Nephron progenitor cell (in vitro differentiated cells): Measurements from ENCODE around the gene CDK6.

Experiments used
- DNase-seq: peaks from one replicate; pipeline ENCODE4 v3.0.0; 2021
- H3K27ac Mint-ChIP-seq: 2 replicates; pipeline ENCODE4 v1.8.0; 2021; ENCODE audit warnings: mild to moderate bottlenecking, moderate library complexity, mixed read lengths
- H3K27me3 Mint-ChIP-seq: 2 replicates; pipeline ENCODE4 v1.8.0; 2021; ENCODE audit warnings: mild to moderate bottlenecking, low read depth, mixed read lengths; ENCODE audit not compliant: poor library complexity
- H3K36me3 Mint-ChIP-seq: 2 replicates; pipeline ENCODE4 v1.8.0; 2021; ENCODE audit warnings: low read depth, mixed read lengths
- H3K4me1 Mint-ChIP-seq: 2 replicates; pipeline ENCODE4 v1.8.0; 2021; ENCODE audit warnings: mixed read lengths
- H3K4me3 Mint-ChIP-seq: 2 replicates; pipeline ENCODE4 v1.8.0; 2021; ENCODE audit warnings: mild to moderate bottlenecking, moderate library complexity, mixed read lengths
- H3K9me3 Mint-ChIP-seq: 2 replicates; pipeline ENCODE4 v1.8.0; 2021; ENCODE audit warnings: mild to moderate bottlenecking, moderate library complexity, mixed read lengths
- TF ChIP-seq, protein P1 (sequence below): fragments of 200-600 bp; sonication (generic); IDR thresholded peaks from 2 replicates; pipeline ENCODE4 v1.5.0; 2021; ENCODE audit warnings: antibody characterized with exemption

The CDK6 gene

DNA sequence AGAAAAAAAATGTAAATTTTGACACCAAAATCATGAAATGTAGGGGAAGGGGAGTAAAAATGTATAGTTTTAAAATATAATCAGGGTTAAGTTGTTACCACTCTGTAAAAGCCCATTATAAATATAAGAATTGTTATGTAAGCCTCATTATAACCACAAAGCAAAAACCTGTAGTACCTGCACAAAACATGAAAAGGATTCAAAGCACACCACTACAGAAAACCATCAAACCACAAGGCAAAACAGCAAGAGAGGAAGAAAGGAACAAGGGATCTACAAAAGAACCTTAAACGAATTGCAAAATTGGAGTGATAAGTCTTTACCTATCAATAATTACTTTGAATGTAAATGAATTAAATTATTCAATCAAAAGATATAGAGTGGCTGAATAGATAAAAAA, 41.0 kb upstream of the CDK6 start:
- Mint-ChIP-seq H3K27ac (no peak overlapping the region), H3K36me3 (no peaks in the 10 kb centered on the region), H3K4me1 (peaks cover 11% of the 10 kb centered on the region), H3K4me3 (no peak overlapping the region), H3K27me3 (no peaks in the 10 kb centered on the region), H3K9me3 (peaks cover 9% of the 10 kb centered on the region)
- TF ChIP-seq, protein P1, sequence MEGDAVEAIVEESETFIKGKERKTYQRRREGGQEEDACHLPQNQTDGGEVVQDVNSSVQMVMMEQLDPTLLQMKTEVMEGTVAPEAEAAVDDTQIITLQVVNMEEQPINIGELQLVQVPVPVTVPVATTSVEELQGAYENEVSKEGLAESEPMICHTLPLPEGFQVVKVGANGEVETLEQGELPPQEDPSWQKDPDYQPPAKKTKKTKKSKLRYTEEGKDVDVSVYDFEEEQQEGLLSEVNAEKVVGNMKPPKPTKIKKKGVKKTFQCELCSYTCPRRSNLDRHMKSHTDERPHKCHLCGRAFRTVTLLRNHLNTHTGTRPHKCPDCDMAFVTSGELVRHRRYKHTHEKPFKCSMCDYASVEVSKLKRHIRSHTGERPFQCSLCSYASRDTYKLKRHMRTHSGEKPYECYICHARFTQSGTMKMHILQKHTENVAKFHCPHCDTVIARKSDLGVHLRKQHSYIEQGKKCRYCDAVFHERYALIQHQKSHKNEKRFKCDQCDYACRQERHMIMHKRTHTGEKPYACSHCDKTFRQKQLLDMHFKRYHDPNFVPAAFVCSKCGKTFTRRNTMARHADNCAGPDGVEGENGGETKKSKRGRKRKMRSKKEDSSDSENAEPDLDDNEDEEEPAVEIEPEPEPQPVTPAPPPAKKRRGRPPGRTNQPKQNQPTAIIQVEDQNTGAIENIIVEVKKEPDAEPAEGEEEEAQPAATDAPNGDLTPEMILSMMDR = no peak
- DNase-seq = no peak

DNA sequence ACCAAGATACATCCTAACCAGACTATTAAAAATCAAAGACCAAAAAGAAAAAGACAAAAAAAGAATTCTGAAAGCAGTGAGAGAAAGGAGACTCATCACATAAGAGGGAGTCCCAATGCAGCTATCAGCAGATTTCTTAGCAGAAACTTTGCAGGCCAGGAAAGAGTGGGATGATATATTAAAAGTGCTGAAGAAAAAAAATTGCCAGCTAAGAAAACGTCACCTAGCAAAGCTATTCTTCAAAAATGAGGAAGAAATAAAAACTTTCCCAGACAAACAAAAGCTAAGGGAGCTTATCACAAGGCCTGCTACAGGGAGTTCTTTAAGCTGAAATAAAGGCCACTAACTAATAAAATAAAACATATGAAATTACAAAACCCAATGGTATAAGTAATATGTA, 40.5 kb upstream of the CDK6 start:
- no peak for DNase-seq
- Mint-ChIP-seq H3K9me3 (peaks cover 4% of the 10 kb centered on the region), H3K36me3 (no peaks in the 10 kb centered on the region), H3K4me3 (no peak overlapping the region), H3K4me1 (peaks cover 11% of the 10 kb centered on the region), H3K27ac (no peak overlapping the region), H3K27me3 (no peaks in the 10 kb centered on the region)
- TF ChIP-seq, protein P1 = no peak

DNA sequence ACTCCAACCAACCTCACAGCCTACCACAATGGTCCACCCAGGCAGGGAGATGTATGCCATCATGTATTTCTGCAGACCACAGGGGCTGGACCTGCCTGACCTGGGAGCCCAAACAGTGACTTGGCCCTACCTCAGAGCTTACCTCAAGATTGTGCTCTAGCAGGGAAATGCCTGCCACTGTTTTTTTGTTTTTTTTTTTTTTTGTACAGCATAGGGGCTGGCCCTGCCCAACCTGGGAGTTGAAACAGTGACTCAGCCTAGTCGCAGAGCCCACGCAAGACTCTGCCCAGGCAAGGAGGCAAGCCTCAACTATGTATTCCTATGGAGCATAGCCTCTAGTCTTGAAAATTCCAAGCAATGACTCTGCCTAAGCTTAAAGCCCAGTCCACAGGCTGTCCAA, 39.3 kb upstream of the CDK6 start:
- peaks cover 11% of the 10 kb centered on the region for H3K4me1 Mint-ChIP-seq
- no peak overlapping the region for H3K4me3 Mint-ChIP-seq
- H3K27ac Mint-ChIP-seq = no peak overlapping the region
- H3K27me3 Mint-ChIP-seq = no peaks in the 10 kb centered on the region
- H3K9me3 Mint-ChIP-seq = no peaks in the 10 kb centered on the region
- H3K36me3 Mint-ChIP-seq = no peaks in the 10 kb centered on the region
- TF ChIP-seq, protein P1 = no peak
- no peak for DNase-seq

DNA sequence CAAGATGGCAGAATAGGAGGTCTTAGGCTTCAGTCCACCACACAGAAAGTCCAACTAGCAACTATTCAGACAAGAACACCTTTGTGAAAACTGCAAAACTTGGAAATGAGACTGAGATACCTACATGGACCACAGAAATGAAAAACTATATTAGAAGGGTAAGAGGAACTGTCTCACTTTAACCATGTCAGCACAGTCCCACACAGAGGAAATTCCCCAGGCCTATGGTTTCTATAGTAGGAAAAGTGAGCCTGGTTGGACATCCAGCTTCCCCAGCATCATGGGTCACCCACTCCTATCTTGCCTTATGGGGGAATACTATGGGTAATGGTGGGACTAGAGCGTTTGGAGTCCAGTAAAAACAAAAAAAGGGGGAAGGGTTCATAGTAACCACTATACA, 38.8 kb upstream of the CDK6 start:
- Mint-ChIP-seq H3K4me1 (peaks cover 11% of the 10 kb centered on the region), H3K36me3 (no peaks in the 10 kb centered on the region), H3K4me3 (no peak overlapping the region), H3K9me3 (no peaks in the 10 kb centered on the region), H3K27ac (no peak overlapping the region), H3K27me3 (no peaks in the 10 kb centered on the region)
- no peak for DNase-seq
- TF ChIP-seq, protein P1 = no peak

DNA sequence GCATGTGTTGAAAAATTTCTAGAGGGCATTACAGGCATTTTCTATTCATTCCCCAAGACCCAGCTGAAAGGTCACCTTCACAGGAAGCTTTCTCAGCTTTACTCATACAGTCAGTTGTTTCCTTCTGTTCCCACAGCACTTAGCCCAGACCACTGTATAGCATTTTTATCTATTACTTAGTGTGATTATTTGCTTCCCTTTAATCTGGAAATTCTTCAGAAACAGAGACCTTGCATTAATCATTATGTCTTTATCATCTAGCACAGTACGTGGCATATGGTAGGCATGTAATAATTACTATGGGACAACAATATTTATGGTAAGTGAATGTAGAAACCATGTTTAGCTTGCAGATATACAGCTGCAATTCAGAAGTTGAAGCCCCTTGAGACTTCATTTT, 38.2 kb upstream of the CDK6 start:
- H3K4me3 Mint-ChIP-seq = no peak overlapping the region
- TF ChIP-seq, protein P1 = no peak
- H3K27ac Mint-ChIP-seq = no peak overlapping the region
- peaks cover 4% of the 10 kb centered on the region for H3K36me3 Mint-ChIP-seq
- peaks cover 11% of the 10 kb centered on the region for H3K4me1 Mint-ChIP-seq
- no peaks in the 10 kb centered on the region for H3K27me3 Mint-ChIP-seq
- peaks cover 4% of the 10 kb centered on the region for H3K9me3 Mint-ChIP-seq
- DNase-seq = no peak

DNA sequence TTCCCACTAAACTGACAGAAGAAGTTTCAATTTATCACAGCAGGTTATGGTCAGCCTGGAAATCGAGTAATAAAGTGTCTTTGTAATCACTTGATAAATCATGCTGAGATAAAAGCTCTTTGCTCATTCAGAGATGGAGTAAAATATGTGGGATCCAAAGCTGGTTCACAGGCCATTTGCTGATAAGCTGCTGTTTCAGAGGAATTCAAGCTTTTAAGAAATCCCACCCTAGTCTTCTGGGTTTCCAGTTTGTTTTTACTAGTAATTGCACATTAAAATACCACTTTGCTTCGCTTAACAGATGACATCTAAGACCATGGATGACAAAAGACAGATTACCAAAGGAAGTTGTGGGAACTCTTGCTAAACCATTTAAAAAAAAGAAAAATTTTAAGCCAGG, 37.4 kb upstream of the CDK6 start:
- H3K4me3 Mint-ChIP-seq = no peak overlapping the region
- peaks cover 11% of the 10 kb centered on the region for H3K4me1 Mint-ChIP-seq
- no peak overlapping the region for H3K27ac Mint-ChIP-seq
- DNase-seq = no peak
- peaks cover 7% of the 10 kb centered on the region for H3K36me3 Mint-ChIP-seq
- TF ChIP-seq, protein P1 = no peak
- H3K9me3 Mint-ChIP-seq = peaks cover 11% of the 10 kb centered on the region
- H3K27me3 Mint-ChIP-seq = no peaks in the 10 kb centered on the region
